Measurements from ENCODE around the gene CENPU. TPM values are rescaled to one million over a fixed set of nuclear protein-coding genes. Genes with fewer than 3 reads are reported as not detected.

Gene CENPU
- total and polyA plus RNA-seq, 2 of the 8 experiments (the other 6 are each of a cell fraction or from before 2014, with no cell fraction given): 32.1 to 122 TPM

- TF ChIP-seq ATF2 (IDR thresholded peaks at IDR 0.05; ENCODE audit: low read length) (no peak), HDAC6 (IDR thresholded peaks at IDR 0.05; ENCODE audit: low read depth, low read length) (no peak), SP4 (IDR thresholded peaks at IDR 0.05; ENCODE audit: low read length) (no peak)
These were observed 1.8 kb downstream of the CENPU start (continued) for GRCh38 chr4:184732126-184732525.

Data from H1 (cell line).